Cardiac muscle cell (in vitro differentiated cells and primary cell): ENCODE data around the gene ACYP2. TPM values are rescaled to one million over a fixed set of nuclear protein-coding genes. Genes with fewer than 3 reads are reported as not detected.
A peak's percentile ranks its signal among the peaks of the same experiment; 100 is the strongest.

Experiments
- DNase-seq, 2 donors: peaks; one replicate each; pipeline versions ENCODE4 v3.0.0 to v3.0.0-alpha.2; 2010 to 2017; ENCODE audit warnings: low read depth in 1 of 2, low spot score in 1 of 2
- H3K27ac ChIP-seq: fragments of 200-600 bp; sonication (generic); 2 replicates; pipeline ENCODE4 v1.5.1; 2016
- H3K27me3 ChIP-seq: fragments of 200-600 bp; sonication (generic); 2 replicates; pipeline ENCODE4 v1.6.0; 2016; ENCODE audit warnings: control low read depth
- H3K36me3 ChIP-seq: fragments of 200-600 bp; sonication (generic); 2 replicates; pipeline ENCODE4 v1.5.1; 2016; ENCODE audit warnings: control low read depth
- H3K4me1 ChIP-seq: fragments of 200-600 bp; sonication (generic); 2 replicates; pipeline ENCODE4 v1.8.1; 2017; ENCODE audit warnings: low read depth, mild to moderate bottlenecking, mixed run types
- H3K4me3 ChIP-seq: fragments of 200-600 bp; sonication (generic); 2 replicates; pipeline ENCODE4 v1.5.1; 2016; ENCODE audit warnings: mild to moderate bottlenecking
- H3K9me3 ChIP-seq: fragments of 200-600 bp; sonication (generic); 2 replicates; pipeline ENCODE4 v1.5.1; 2017; ENCODE audit warnings: low read depth, mild to moderate bottlenecking, control low read depth
- CTCF ChIP-seq: IDR thresholded peaks from 2 replicates; pipeline ENCODE4 v1.5.1; 2012; ENCODE audit warnings: low read depth, mild to moderate bottlenecking, low read length
- polyA plus RNA-seq: library from polyadenylated mRNA; unstranded; fragments of >200 nt; fragmentation: Nextera tagmentation; extraction: Ambion mirVana; gene quantifications from 2 replicates; pipeline ENCODE4 v1.2.1, GENCODE V29; 2016
- total RNA-seq: library from RNA; depleted of rRNA; stranded (reverse); fragments of >200 nt; gene quantifications from 2 replicates; pipeline ENCODE4 v1.2.3, GENCODE V29; 2016

The ACYP2 gene
- total and polyA plus RNA-seq, 2 experiments from 2014 or later, result 12.6 to 46.8 TPM

- no peak for TF ChIP-seq CTCF
Observed at GRCh38 chr2:54325148-54325547, 209.7 kb downstream of the ACYP2 start.

GRCh38 chr2:54329482-54330161 lies 214.2 kb downstream of the ACYP2 start:
- Histone ChIP-seq H3K27me3 (no peaks in the 10 kb centered on the region), H3K27ac (peak overlapping the region; percentile 85)

More at GRCh38 chr2:54325148-54325547, 209.7 kb downstream of the ACYP2 start:
- no peak for DNase-seq
- Histone ChIP-seq H3K9me3 (no peaks in the 10 kb centered on the region), H3K36me3 (no peaks in the 10 kb centered on the region), H3K4me1 (peaks cover 6% of the 10 kb centered on the region), H3K27me3 (no peaks in the 10 kb centered on the region), H3K27ac (no peak overlapping the region), H3K4me3 (no peak overlapping the region)

GRCh38 chr2:54330162-54330925 lies 214.9 kb downstream of the ACYP2 start:
- peak; percentile 96 to 98 for DNase-seq
- no peaks in the 10 kb centered on the region for H3K9me3 ChIP-seq
- H3K27me3 ChIP-seq, result no peaks in the 10 kb centered on the region
- peaks cover 6% of the 10 kb centered on the region for H3K4me1 ChIP-seq
- H3K36me3 ChIP-seq, result no peaks in the 10 kb centered on the region
- no peak for TF ChIP-seq CTCF
- H3K27ac ChIP-seq, result peak overlapping the region; percentile 85
- peak overlapping the region; percentile 37 for H3K4me3 ChIP-seq

More at GRCh38 chr2:54329482-54330161, 214.2 kb downstream of the ACYP2 start:
- H3K4me3 ChIP-seq, result peak overlapping the region; percentile 37
- TF ChIP-seq CTCF, result no peak
- H3K4me1 ChIP-seq, result peaks cover 6% of the 10 kb centered on the region
- H3K9me3 ChIP-seq, result no peaks in the 10 kb centered on the region
- DNase-seq, result peak in 1 of 2 donors; percentile 69
- no peaks in the 10 kb centered on the region for H3K36me3 ChIP-seq

- H3K27ac ChIP-seq, result peak overlapping the region; percentile 85
- no peaks in the 10 kb centered on the region for H3K9me3 ChIP-seq
- no peak for DNase-seq
- no peak for TF ChIP-seq CTCF
- no peaks in the 10 kb centered on the region for H3K36me3 ChIP-seq
- H3K4me1 ChIP-seq, result peaks cover 6% of the 10 kb centered on the region
- H3K4me3 ChIP-seq, result peak overlapping the region; percentile 37
- H3K27me3 ChIP-seq, result no peaks in the 10 kb centered on the region
Observed at GRCh38 chr2:54330926-54331835, 215.8 kb downstream of the ACYP2 start.

- TF ChIP-seq CTCF, result no peak
- H3K4me3 ChIP-seq, result no peak overlapping the region
Observed at GRCh38 chr2:54332386-54332785, 217.0 kb downstream of the ACYP2 start.

More at GRCh38 chr2:54332386-54332785, 217.0 kb downstream of the ACYP2 start:
- Histone ChIP-seq H3K4me1 (peaks cover 12% of the 10 kb centered on the region), H3K36me3 (no peaks in the 10 kb centered on the region), H3K27me3 (no peaks in the 10 kb centered on the region), H3K9me3 (no peaks in the 10 kb centered on the region), H3K27ac (no peak overlapping the region)
- no peak for DNase-seq
